HUDEP-2 (cell line): ENCODE measurements around the gene CDCP2.
"Not testable (repeated sequence)": the region's sequence is repeated elsewhere in the genome, so short reads cannot be mapped to it uniquely, and the experiment has no call there.

Source experiments
- DNase-seq, 76 experiments: peaks; one replicate each; lab custom pipeline; 2025; ENCODE audit not compliant: unreplicated experiment in 76 of 76; lab: John Stamatoyannopoulos, UW

CDCP2 gene

DNA sequence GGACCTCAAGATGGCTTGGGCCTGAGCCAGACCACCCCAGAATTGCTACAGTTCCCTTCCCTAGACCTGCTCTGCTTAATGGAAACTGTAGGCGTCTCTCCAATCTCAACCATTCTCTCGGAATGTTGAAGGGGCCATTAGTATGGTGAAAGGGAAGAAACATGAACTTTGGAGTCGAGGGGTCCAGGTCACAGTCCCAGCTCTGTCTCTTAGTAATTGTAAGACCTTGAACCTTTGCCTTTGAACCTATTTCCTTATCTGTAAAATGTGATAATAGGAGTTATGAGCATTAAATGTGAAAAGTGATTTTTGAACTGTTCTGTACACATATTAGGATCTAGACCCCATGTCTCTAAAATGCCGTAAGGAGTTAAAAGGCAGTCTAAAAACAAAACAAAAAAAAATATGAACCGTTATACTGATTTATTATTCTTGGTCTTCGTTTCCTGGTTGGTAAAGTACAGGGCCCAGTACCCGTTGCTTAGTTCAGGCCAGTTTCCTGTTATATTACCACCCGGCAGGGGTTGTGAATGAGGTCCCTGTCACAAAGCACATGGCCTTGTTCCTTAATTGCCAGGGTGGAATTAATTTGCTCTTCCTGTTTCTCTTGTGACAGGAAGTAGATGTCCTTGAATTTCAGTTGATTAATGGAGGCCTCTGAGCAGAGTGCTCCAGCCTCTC is 57.1 kb downstream of the CDCP2 start:
- no peak for DNase-seq

DNA sequence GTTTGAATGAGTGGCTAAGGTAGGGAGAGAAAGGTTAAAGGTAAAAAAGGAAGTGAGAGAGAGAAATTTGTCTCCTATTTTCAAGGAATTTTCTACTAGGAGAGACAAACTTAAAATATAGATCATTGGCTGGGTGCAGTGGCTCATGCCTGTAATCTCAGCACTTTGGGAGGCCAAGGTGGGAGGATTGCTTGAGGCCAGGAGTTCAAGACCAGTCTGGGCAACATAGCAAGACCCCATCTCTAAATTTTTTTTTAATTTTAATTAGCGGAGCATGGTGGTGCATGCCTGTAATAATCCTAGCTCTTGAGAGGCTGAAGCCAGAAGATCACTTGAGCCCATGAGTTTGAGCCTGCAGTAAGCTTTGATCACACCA is 58.1 kb downstream of the CDCP2 start:
- not testable (repeated sequence) for DNase-seq

DNA sequence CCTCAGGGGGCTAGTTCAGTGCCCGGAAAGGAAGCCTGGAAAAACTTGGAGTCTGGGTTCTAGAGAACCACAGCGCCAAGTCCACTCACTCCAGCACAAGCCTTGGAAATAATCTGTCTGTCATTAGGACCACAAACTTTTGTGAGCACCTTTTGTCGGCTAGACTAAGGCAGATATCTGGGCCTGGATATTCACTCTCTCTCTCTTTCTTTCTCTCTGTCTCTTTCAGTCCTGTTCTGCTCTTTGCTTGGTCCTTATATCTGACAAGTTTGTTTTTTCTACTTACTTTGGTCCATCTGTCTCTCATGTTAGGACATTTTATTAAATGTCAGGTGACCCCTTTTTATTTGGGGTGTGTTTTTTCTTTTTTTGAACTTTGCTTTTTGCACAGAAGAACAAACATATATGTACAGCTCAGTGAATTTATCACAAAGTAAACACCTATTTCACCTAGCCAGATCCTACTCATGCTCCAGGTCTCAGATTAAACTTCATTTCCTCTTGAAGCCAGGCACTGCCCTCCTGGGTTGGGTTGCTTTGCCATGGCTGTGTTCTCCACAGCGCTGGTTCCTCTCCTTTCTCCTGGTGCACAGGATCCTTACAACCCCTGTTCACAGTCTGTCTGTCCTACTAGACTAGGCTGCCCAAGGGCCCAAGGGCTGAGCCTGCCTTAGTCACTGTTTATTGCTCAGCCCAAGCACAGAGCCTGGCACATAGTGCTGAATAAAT is 58.6 kb downstream of the CDCP2 start:
- DNase-seq: no peak

DNA sequence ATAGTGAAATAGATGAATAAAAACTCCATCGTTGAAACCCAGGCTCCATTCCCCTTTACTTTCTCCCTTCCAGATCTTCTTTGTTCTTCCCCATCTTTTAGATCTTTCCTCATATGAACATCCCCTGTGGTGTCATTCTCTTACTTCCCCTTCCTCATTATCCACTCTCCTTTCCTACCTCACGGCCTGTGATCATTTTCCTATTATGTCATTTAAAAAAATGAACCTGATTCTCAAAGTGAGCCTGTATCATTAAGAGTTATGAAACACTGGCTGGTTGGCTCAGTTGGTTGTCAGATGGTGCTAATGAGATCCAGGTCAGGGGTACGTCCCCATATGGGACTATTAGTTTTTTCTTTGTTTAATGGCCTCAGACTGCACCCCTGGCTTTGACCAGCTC is 61.1 kb downstream of the CDCP2 start:
- no peak for DNase-seq

DNA sequence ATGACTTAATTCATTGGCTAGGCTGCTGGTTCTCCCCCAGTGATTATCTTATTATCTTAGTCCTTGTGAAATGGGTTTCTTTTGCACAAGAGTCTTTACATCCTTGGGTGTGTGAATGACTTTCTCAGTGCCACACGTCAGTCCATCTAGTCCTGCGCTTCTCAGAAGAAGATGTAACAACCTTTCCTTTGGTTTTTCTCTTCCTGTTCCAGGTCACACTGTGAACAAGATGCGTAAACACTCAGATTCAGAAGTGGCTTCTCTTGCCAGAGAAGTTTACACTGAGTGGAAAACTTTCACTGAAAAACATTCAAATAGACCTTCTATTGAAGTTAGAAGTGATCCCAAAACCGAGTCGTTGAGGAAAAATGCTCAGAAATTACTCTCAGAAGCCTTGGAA is 64.4 kb downstream of the CDCP2 start:
- DNase-seq: no peak

DNA sequence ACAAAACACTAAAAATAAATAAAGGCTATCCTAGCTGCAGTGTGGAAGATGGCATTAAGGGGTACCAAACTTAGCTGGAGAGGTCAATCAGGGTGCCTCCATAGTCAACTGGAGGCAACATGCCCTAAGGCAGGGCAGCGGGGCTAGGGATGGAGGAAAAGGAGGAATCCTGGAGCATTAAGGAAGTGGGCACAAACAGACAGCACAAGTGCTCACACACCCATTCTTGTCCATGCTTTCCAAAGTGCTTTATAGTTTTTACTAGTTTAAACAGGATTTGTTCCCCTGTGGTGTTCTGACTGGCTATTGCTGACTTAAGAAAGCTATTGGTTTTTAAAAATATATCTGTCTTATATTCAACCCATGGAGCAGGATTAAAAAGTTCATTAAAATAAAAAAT is 66.0 kb downstream of the CDCP2 start:
- no peak for DNase-seq

DNA sequence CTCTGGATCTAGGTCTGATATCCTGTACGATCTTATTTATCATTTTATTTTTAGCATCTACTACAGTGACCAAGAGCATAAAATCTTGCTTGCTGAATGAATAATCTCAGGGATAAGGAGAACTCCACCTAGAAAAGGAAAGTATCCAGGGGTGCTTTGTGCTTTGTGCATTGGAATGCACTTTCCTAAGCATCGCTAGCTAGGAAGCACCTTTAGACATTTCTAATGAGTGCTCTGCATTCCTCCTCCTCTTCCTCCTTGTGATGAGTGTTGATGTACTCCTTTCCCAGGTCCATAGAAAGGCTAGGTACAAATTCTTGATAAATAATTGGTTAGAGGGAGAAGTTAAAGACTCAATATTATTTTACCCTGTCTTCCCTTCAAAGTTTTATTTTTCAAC is 68.0 kb downstream of the CDCP2 start:
- no peak for DNase-seq
